ENCODE data around the gene DNAJC6. TPM values are rescaled to one million over a fixed set of nuclear protein-coding genes. Genes with fewer than 3 reads are reported as not detected.

The DNAJC6 gene
- polyA plus RNA-seq, 1 donor (not counting 4 experiments of a cell fraction or from before 2014, with no cell fraction given) = 7.7 TPM

DNA sequence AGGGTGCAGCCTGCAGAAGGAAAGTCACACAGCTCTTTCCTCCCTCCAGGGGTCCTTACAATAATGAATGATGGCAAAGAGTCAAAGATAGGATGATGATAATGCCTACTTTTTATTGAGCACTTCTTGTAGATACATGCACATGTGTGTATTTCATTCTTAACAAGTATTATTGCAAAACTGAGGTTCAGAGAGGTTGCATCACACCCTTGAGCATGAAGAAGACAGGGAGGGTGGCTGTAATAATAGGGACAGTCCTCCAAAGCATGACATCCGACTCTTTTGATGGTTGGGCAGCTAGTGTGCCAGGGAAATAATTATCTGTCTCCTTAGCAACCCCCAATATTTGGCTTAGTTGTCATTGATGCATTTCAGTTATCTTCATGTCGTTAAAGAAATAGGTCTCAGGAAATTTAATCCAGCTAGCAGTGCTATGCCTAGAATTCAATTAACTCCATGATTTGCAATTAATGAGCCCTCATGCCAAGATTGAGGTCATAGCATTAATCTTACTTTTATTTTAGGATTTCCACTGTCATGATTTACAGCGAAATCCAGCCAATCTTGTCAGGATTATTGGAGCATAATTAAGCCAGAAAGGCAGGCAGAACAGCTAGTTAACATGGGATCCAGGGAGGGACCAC lies 35.0 kb downstream of the DNAJC6 start:
- Histone ChIP-seq H3K27ac (ENCODE audit: control insufficient read depth, insufficient read depth, low read length) (no peak overlapping the region), H3K36me3 (ENCODE audit: control insufficient read depth in 2 of 2, extremely low read depth in 1 of 2, insufficient read depth in 2 of 2, low read length in 2 of 2) (no peaks in the 10 kb centered on the region), H4K20me1 (ENCODE audit: control insufficient read depth, extremely low read depth, insufficient read depth, low read length) (no peaks in the 10 kb centered on the region), H3K27me3 (ENCODE audit: control insufficient read depth, extremely low read depth, insufficient read depth, low read length) (no peaks in the 10 kb centered on the region), H3K9me3 (ENCODE audit: control insufficient read depth, low read depth, low read length) (no peaks in the 10 kb centered on the region), H3K9ac (ENCODE audit: control insufficient read depth, extremely low read depth, insufficient read depth, low read length) (no peak overlapping the region), H2AFZ (ENCODE audit: control insufficient read depth, low read length) (no peak overlapping the region), H3K4me1 (ENCODE audit: control insufficient read depth, extremely low read depth, insufficient read depth, low read length) (peaks cover 19% of the 10 kb centered on the region), H3K4me2 (ENCODE audit: control insufficient read depth, extremely low read depth, insufficient read depth, low read depth, low read length) (no peak overlapping the region), H3K4me3 (ENCODE audit: control insufficient read depth in 2 of 3, extremely low read depth in 1 of 3, insufficient read depth in 2 of 3, low read depth in 1 of 3, low read length in 3 of 3) (no peak overlapping the region), H3K79me2 (ENCODE audit: control insufficient read depth, insufficient read depth, low read length) (no peaks in the 10 kb centered on the region), H3K9me1 (ENCODE audit: control insufficient read depth, extremely low read depth, insufficient read depth, low read length) (no peaks in the 10 kb centered on the region)
- FAIRE-seq (no peak), DNase-seq (ENCODE audit: low read depth, low spot score) (no peak)
- no peak for TF ChIP-seq EZH2 (IDR thresholded peaks at IDR 0.05; ENCODE audit: low read length)
- TF ChIP-seq, protein P1, sequence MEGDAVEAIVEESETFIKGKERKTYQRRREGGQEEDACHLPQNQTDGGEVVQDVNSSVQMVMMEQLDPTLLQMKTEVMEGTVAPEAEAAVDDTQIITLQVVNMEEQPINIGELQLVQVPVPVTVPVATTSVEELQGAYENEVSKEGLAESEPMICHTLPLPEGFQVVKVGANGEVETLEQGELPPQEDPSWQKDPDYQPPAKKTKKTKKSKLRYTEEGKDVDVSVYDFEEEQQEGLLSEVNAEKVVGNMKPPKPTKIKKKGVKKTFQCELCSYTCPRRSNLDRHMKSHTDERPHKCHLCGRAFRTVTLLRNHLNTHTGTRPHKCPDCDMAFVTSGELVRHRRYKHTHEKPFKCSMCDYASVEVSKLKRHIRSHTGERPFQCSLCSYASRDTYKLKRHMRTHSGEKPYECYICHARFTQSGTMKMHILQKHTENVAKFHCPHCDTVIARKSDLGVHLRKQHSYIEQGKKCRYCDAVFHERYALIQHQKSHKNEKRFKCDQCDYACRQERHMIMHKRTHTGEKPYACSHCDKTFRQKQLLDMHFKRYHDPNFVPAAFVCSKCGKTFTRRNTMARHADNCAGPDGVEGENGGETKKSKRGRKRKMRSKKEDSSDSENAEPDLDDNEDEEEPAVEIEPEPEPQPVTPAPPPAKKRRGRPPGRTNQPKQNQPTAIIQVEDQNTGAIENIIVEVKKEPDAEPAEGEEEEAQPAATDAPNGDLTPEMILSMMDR (optimal IDR thresholded peaks at IDR 0.05 in 1 of 3, IDR thresholded peaks at IDR 0.05 in 1 of 3, conservative IDR thresholded peaks at IDR 0.05 in 1 of 3; ENCODE audit: extremely low read depth in 1 of 3, insufficient read depth in 2 of 3, low read length in 3 of 3) = no peak
- dilution Hi-C loops (cut with MboI; ENCODE audit: extremely low pct_ligation_motif_present, low sequenced_read_pairs) = no loop called here

DNA sequence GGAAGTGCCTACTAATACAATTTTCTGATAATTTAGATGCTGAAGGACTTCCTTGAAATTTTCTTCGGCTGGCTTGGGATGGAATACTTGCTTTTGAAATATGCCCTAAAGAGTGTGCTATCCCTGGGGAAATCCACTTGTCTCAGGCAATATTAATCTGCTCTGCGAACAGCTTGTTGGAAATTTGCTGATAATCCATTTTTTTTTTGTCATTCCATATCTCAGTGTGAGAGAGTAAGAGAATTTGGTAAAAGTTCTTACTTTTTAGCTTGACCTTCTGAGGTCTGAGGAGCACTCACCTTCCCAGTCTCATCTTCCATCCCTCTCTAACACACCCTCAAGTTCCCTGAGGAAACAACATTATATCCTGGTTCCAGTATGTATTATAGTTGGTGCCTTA lies 36.8 kb downstream of the DNAJC6 start:
- TF ChIP-seq EZH2 (IDR thresholded peaks at IDR 0.05; ENCODE audit: low read length) = no peak
- TF ChIP-seq, protein P1 (optimal IDR thresholded peaks at IDR 0.05 in 1 of 3, IDR thresholded peaks at IDR 0.05 in 1 of 3, conservative IDR thresholded peaks at IDR 0.05 in 1 of 3; ENCODE audit: extremely low read depth in 1 of 3, insufficient read depth in 2 of 3, low read length in 3 of 3) = no peak
- Histone ChIP-seq H3K4me2 (ENCODE audit: control insufficient read depth, extremely low read depth, insufficient read depth, low read depth, low read length) (no peak overlapping the region), H4K20me1 (ENCODE audit: control insufficient read depth, extremely low read depth, insufficient read depth, low read length) (no peaks in the 10 kb centered on the region), H3K79me2 (ENCODE audit: control insufficient read depth, insufficient read depth, low read length) (no peaks in the 10 kb centered on the region), H3K9me1 (ENCODE audit: control insufficient read depth, extremely low read depth, insufficient read depth, low read length) (no peaks in the 10 kb centered on the region), H2AFZ (ENCODE audit: control insufficient read depth, low read length) (no peak overlapping the region), H3K4me1 (ENCODE audit: control insufficient read depth, extremely low read depth, insufficient read depth, low read length) (peaks cover 19% of the 10 kb centered on the region), H3K4me3 (ENCODE audit: control insufficient read depth in 2 of 3, extremely low read depth in 1 of 3, insufficient read depth in 2 of 3, low read depth in 1 of 3, low read length in 3 of 3) (no peak overlapping the region), H3K9ac (ENCODE audit: control insufficient read depth, extremely low read depth, insufficient read depth, low read length) (no peak overlapping the region), H3K27me3 (ENCODE audit: control insufficient read depth, extremely low read depth, insufficient read depth, low read length) (no peaks in the 10 kb centered on the region), H3K36me3 (ENCODE audit: control insufficient read depth in 2 of 2, extremely low read depth in 1 of 2, insufficient read depth in 2 of 2, low read length in 2 of 2) (no peaks in the 10 kb centered on the region), H3K27ac (ENCODE audit: control insufficient read depth, insufficient read depth, low read length) (no peak overlapping the region), H3K9me3 (ENCODE audit: control insufficient read depth, low read depth, low read length) (no peaks in the 10 kb centered on the region)
- DNase-seq (ENCODE audit: low read depth, low spot score) (no peak), FAIRE-seq (no peak)
- dilution Hi-C loops (cut with MboI; ENCODE audit: extremely low pct_ligation_motif_present, low sequenced_read_pairs) = no loop called here

Data from keratinocyte (primary cell).